Right forelimb (tissue), 1 donor: ENCODE data around the gene SETD7.
"Not testable (repeated sequence)": the region's sequence is repeated elsewhere in the genome, so short reads cannot be mapped to it uniquely, and the experiment has no call there.

Experiments used
- DNase-seq: peaks from one replicate; pipeline ENCODE4 v3.0.0-alpha.2; 2018

The SETD7 gene

GRCh38 chr4:139460565-139460964 lies 95.5 kb downstream of the SETD7 start:
- no peak for DNase-seq

- DNase-seq = no peak
Observed at GRCh38 chr4:139458999-139459398, 97.0 kb downstream of the SETD7 start.

GRCh38 chr4:139458543-139458942 lies 97.5 kb downstream of the SETD7 start:
- no peak for DNase-seq

GRCh38 chr4:139457318-139457717 lies 98.7 kb downstream of the SETD7 start:
- no peak for DNase-seq

GRCh38 chr4:139455126-139455538 lies 100.9 kb downstream of the SETD7 start:
- no peak for DNase-seq

GRCh38 chr4:139454111-139455045 lies 101.6 kb downstream of the SETD7 start, which contains the start of gene RAB33B:
RAB33B (plus strand) TSS chr4:139454121; CDS start chr4:139454196, 75 bp downstream.
- DNase-seq = no peak

- peak; percentile 98 for DNase-seq
Observed at GRCh38 chr4:139453371-139454110, 102.5 kb downstream of the SETD7 start.

- no peak for DNase-seq
Observed at GRCh38 chr4:139453041-139453370, 103.0 kb downstream of the SETD7 start.

- DNase-seq = no peak
Observed at GRCh38 chr4:139451997-139452396, 104.0 kb downstream of the SETD7 start.

- no peak for DNase-seq
Observed at GRCh38 chr4:139450586-139450985, 105.4 kb downstream of the SETD7 start.

GRCh38 chr4:139447078-139447477 lies 108.9 kb downstream of the SETD7 start:
- DNase-seq = not testable (repeated sequence)
